Panc1 (cell line): Measurements from ENCODE around the gene DGKD.
A peak's percentile ranks its signal among the peaks of the same experiment; 100 is the strongest.

Experiments used
- POLR2AphosphoS5 ChIP-seq: IDR thresholded peaks from 2 replicates; pipeline ENCODE4 v1.6.1; 2012; ENCODE audit warnings: mild to moderate bottlenecking, low read depth, low read length, moderate library complexity
- TF ChIP-seq, protein P1 (sequence below): fragments of 450-650 bp; IDR thresholded peaks from 2 replicates; pipeline ENCODE4 v1.5.1; 2017; ENCODE audit warnings: mild to moderate bottlenecking

DNA sequence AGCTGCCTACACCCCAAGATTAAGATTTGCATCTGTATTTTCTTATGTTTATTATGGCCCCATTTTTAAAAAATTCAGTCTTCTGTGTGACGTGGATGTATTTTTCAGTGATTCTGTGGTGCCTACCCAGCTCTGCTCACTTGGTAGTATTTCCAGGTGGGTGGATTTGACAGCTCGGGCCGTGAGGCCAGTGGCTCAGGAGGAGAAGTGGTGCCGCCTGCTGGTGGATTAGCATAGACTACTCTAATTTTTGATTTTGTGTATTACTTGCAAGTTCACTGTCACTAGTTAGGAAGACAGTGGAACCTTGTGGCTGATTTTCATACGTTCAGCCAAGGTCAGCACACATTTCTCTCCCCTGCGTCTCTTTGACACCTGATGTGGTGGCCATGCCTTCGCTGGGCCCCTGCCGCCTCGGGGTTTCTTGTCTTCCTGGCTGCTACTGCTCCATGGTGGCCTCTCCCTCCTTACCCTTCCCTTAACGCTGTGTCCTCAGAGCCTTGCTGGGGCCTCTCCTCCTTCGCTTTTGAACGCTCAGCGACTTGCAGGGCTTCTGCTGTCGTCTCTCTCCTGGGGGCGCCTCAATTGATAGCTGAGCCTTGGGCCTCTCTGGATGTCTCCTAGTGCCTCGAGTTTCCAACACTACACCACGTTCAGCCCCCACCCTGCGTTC lies 89.4 kb downstream of the DGKD start:
- TF ChIP-seq, protein P1, sequence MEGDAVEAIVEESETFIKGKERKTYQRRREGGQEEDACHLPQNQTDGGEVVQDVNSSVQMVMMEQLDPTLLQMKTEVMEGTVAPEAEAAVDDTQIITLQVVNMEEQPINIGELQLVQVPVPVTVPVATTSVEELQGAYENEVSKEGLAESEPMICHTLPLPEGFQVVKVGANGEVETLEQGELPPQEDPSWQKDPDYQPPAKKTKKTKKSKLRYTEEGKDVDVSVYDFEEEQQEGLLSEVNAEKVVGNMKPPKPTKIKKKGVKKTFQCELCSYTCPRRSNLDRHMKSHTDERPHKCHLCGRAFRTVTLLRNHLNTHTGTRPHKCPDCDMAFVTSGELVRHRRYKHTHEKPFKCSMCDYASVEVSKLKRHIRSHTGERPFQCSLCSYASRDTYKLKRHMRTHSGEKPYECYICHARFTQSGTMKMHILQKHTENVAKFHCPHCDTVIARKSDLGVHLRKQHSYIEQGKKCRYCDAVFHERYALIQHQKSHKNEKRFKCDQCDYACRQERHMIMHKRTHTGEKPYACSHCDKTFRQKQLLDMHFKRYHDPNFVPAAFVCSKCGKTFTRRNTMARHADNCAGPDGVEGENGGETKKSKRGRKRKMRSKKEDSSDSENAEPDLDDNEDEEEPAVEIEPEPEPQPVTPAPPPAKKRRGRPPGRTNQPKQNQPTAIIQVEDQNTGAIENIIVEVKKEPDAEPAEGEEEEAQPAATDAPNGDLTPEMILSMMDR, result peak; percentile 92
- no peak for TF ChIP-seq POLR2AphosphoS5
